PFSK-1 (cell line): ENCODE data around the gene RPA3. TPM values are rescaled to one million over a fixed set of nuclear protein-coding genes. Genes with fewer than 3 reads are reported as not detected.

Source experiments
- FOXP2 ChIP-seq: optimal IDR thresholded peaks from 2 replicates; pipeline ENCODE3; 2011; ENCODE audit warnings: borderline replicate concordance, control low read depth, inconsistent platforms; ENCODE audit not compliant: insufficient read depth; ENCODE audit errors: extremely low read length, extremely low read depth
- POLR2AphosphoS5 ChIP-seq: IDR thresholded peaks from 2 replicates; pipeline ENCODE4 v1.6.1; 2012; ENCODE audit warnings: low read depth, mild to moderate bottlenecking, control low read depth, low read length, moderate library complexity
- REST ChIP-seq, 2 experiments: IDR thresholded peaks; 2 replicates each; pipeline versions ENCODE4 v1.6.1 to v1.8.0; 2011 to 2012; ENCODE audit warnings: low read depth in 2 of 2, low read length in 2 of 2, control low read depth in 1 of 2, inconsistent platforms in 1 of 2, mild to moderate bottlenecking in 1 of 2, moderate library complexity in 1 of 2; ENCODE audit not compliant: insufficient read depth in 1 of 2
- SIN3A ChIP-seq: IDR thresholded peaks from 2 replicates; pipeline ENCODE4 v1.6.1; 2012; ENCODE audit warnings: mild to moderate bottlenecking, low read length, moderate library complexity, borderline replicate concordance; ENCODE audit not compliant: insufficient read depth
- TAF1 ChIP-seq: IDR thresholded peaks from 2 replicates; pipeline ENCODE4 v1.6.1; 2012; ENCODE audit warnings: low read length, control low read depth, borderline replicate concordance; ENCODE audit not compliant: insufficient read depth
- polyA plus RNA-seq: library from polyadenylated mRNA; unstranded; fragments of >200 nt; gene quantifications from one replicate; pipeline ENCODE4 v1.2.1, GENCODE V29; 2012; ENCODE audit warnings: low read depth, missing spikeins; ENCODE audit not compliant: insufficient read length

RPA3 gene
- polyA plus RNA-seq, result 20.2 TPM

DNA sequence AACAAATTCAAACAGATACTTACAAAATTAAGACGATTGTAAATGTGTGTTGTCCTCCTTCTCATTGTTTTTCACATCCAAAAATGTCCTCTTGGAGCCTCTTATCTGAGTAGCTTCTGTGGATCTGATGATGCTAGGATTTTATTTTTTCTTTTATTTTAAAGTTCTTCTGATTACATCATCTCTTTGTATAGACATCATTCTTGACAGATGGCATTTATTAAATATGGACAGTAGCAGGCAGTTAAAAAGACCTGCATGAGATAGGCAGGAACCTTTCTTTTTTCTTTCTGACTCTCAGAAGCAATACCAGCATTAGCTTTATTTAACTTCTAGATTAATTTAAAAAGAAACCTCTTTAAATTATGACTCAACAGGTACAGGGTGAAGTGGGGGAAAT lies at the start of gene RPA3:
Gene RPA3, minus strand, starts transcription at position 116 of the 400 bp plus-strand sequence. CDS start 78,189 bp downstream, outside the sequence.
- TF ChIP-seq TAF1 (no peak), SIN3A (no peak), POLR2AphosphoS5 (no peak)

GRCh38 chr7:7766671-7767070 lies 48.3 kb upstream of the RPA3 start:
- TF ChIP-seq REST (IDR thresholded peaks at IDR 0.05; ENCODE audit: insufficient read depth in 1 of 2, low read depth in 2 of 2, low read length in 2 of 2) (no peak), TAF1 (no peak), FOXP2 (no peak), POLR2AphosphoS5 (no peak), SIN3A (no peak)

GRCh38 chr7:7765422-7765821 lies 47.0 kb upstream of the RPA3 start:
- TF ChIP-seq SIN3A (no peak), REST (IDR thresholded peaks at IDR 0.05; ENCODE audit: insufficient read depth in 1 of 2, low read depth in 2 of 2, low read length in 2 of 2) (no peak), FOXP2 (no peak), POLR2AphosphoS5 (no peak), TAF1 (no peak)

- TF ChIP-seq POLR2AphosphoS5 (no peak), REST (IDR thresholded peaks at IDR 0.05; ENCODE audit: insufficient read depth in 1 of 2, low read depth in 2 of 2, low read length in 2 of 2) (no peak), SIN3A (no peak), FOXP2 (no peak), TAF1 (no peak)
These were observed 46.4 kb upstream of the RPA3 start for GRCh38 chr7:7764520-7765396.

DNA sequence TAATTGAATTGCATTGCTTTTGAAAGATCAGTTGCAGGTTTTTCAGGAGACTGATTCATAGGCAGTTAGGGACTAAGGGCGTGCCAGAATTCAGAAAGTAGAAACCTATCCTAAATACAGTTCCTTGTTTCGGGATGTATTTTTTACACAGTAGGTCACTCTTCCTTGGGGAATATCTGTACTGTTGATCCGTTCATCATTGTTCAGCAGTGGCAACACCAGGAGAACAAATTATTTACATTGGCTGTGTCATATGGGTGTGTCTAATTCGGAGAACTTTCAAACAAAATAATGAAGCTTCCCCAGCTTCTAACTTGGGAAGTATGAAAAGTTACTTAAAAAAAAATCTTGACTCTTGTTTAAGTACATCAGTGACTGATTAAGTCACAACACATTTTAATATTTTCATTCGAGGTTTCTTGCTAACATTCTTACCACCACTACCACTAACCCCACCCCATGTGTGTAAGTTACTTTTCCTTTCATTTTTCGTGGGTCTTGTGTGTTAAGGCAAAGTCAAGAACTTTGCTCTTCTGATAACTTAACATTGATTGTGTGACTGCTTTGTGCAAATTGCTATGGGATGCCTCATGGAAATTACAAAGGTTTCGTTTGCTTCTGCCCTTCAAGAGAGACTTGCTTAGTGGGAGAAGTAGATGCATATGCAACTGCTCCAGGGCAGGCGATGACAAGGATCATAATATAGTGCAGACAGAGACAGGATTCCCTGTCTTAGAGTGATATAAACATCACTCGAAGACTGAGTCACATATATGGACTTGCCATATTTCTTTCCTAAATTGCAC lies 43.8 kb upstream of the RPA3 start:
- TF ChIP-seq SIN3A, result no peak
- TF ChIP-seq REST (IDR thresholded peaks at IDR 0.05; ENCODE audit: insufficient read depth in 1 of 2, low read depth in 2 of 2, low read length in 2 of 2), result no peak
- no peak for TF ChIP-seq POLR2AphosphoS5
- no peak for TF ChIP-seq TAF1
- TF ChIP-seq FOXP2, result no peak
